COR-L47 (cell line): ENCODE measurements around the gene KLRC1.
"Not testable (repeated sequence)": the region's sequence is repeated elsewhere in the genome, so short reads cannot be mapped to it uniquely, and the experiment has no call there.

Source experiments
- DNase-seq: peaks from one replicate; lab custom pipeline; 2025; lab: John Stamatoyannopoulos, UW

KLRC1 gene

DNA sequence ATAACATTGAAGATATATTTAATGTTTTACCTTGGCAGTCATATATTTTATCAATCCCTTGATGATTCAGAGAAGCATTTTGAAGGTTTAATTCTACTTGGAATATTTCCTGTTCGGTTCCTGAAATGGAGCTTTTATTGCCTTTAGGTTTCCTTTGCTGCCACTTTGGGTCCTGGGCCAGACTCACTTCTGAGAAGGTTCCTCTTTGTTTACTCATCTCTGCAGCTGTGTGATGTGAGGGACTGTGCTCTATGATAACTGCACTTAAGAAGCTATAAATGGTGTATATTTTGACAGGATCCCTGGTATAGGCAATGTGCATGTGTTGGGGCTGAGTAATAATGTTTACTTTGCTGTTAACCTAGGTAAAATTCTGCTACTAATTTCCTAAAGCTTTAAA, 32.8 kb downstream of the KLRC1 start, which contains the start of gene KLRC3:
KLRC3 (minus strand) TSS at position 262 of the 400 bp plus-strand sequence; CDS start at position 217, 45 bp downstream.
- DNase-seq: not testable (repeated sequence)

DNA sequence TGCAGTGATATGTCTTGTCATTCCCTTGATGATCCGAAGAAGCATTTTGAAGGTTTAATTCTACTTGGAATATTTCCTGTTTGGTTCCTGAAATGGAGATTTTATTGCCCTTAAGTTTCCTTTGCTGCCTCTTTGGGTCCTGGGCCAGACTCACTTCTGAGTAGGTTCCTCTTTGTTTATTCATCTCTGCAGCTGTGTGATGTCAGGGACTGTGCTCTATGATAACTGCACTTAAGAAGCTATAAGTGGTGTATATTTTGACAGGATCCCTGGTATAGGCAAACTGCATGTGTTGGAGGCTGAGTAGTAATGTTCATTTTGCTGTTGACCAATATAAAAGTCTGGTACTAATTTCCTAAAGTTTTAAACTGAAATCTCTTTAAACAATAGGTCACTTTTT, 43.8 kb downstream of the KLRC1 start, which contains the start of gene KLRC4:
KLRC4 (minus strand) TSS at position 366 of the 400 bp plus-strand sequence; CDS start at position 184, 182 bp downstream.
- DNase-seq: no peak

DNA sequence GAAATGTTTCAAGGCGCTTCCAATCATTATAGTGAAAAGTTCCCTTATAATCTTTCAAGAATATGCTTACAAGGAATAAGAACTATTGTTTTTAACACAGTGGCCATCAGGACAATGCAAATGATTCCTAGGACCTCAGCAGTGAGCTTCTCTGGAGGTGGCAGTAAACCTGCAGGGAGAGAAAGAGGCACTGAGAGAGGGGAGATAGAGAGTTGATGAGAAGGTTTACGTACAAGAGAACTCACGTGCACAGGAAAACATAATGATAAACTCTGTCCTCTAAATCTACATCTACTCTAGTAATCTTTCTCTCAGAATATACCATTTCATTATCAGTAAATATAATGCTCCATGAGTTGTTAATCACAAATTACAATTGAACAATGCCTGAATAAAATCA, 44.3 kb downstream of the KLRC1 start:
- no peak for DNase-seq

DNA sequence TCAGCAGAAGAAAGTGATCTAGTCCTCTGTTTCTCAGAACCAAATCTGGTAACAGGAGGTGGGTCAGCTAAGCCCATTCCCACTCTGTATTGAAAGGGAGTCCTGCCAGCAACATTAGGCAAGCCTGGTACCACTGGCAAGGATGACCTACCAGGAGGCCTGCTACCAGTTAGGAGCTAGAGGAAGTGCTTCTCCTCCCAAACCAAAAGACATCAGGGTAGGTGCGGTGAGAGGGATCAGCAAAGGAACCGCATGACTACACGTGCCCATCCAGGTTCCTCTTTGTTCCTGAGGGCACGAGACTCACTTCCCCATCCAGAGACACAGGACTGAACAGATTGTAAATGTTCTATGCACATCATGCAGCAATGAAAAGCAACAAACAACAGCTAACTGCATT, 46.5 kb downstream of the KLRC1 start:
- no peak for DNase-seq

DNA sequence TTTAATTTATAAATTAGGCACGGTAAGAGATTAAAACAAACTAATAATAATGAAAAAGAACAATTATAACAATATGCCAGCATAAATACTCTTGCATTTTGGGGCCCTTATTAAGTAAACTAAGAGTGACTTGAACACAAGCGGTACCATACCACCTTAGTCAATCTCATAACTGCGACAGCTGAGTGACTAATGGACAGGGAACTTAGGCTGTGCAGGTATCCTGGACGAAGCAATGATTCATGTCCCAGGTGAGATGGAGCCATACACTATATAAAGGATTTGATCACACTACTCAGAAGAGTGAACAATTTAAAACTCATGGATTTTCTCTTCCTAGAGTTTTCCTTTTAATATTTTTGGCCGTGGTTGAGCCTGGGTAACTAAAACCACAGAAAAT, 47.9 kb downstream of the KLRC1 start:
- DNase-seq: no peak

DNA sequence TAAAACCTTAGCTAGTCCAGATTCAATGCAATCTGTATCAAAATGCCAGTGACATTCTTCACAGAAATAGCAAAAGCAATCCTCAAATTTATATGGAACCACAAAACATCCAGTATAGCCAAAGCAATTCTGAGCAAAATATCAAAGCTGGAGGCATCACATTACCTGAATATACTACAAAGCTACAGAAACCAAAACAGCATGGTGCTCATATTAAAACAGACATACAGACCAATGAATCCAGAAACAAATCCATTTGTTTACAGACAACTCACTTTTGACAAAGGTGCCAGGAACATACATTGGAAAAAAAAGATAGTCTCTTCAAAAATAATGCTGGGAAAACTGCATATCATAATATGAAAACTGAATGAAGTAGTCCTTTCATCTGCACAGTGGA, 48.4 kb downstream of the KLRC1 start:
- DNase-seq: no peak

DNA sequence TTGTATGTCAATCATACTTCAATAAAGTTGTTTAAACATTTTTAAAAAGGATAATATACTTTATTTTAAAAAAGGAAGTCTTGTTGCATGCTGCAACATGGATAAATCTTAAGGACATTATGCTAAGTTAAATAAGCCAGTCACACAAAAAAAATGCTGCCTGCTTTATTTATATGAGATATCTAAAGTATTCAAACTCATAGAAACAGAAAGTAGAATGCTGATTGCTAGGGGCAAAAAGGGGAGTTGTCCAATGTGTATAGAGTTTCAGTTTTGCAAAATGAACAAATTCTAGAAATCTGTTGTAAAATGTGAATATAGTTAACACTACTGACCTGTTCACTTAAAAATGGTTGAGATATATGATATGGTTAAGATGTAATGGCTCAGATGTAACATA, 52.3 kb downstream of the KLRC1 start:
- no peak for DNase-seq

DNA sequence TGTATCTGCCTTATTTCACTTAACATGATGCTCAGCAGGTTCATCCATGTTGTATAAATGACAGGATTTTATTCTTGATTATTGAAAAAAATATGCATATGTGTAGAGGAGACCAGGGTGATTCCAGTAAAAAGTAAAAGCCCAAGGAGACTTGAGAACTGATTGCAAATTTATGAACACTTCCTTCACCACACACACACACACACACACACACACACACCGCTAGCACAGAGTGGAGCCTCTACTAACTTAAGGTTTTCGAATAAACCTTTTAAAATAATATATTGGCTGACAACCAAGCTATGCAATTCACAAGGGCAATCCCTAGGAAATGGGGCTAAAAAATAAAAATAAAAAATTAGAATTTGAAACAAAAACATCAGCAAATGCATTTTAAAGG, 55.0 kb downstream of the KLRC1 start:
- DNase-seq: no peak

DNA sequence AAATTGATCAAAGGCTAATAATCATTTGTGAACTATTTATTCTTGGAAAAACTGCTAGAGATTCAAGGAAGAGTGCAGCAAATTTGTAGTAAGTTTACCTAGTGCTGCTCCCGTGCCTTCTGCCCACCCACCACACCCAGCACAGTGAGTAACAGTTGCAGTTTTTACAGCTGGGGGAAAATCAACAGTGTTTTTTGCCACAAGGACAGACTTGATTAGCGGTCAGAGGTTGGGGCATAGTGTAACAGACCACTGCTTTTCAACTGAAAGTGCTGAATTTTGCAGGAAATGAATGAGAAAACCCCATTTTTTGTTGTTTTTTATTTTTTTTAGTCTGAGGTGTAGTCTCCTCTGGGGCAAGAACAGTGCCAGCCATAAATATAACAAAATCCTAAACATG, 55.9 kb downstream of the KLRC1 start:
- DNase-seq: no peak

DNA sequence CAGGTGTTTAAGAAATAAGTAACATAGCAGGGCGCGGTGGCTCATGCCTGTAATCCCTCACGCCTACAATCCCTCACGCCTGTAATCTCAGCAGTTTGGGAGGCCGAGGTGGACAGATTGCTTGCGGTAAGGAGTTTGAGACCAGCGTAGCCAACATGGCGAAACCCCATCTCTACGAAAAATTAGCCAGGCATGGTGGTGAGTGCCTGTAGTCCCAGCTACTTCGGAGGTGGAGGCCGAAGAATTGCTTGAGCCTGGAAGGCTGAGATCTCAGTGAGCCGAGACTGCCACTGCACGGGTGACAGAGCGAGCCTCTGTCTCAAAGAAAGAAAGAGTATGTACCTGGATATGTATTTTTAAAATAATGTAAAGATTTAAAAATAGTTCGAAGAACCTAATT, 57.0 kb downstream of the KLRC1 start:
- DNase-seq: not testable (repeated sequence)
